Thoracic aorta (tissue), 2 donors: Measurements from ENCODE around the gene PEX13. TPM values are rescaled to one million over a fixed set of nuclear protein-coding genes. Genes with fewer than 3 reads are reported as not detected.

ENCODE experiments used
- ATAC-seq: fragments of 150-250 bp; one replicate; pipeline ENCODE4 v1.8.0; 2017; ENCODE audit warnings: low read depth; ENCODE audit not compliant: insufficient number of reproducible peaks, low FRiP score
- DNase-seq: peaks from one replicate; pipeline ENCODE4 v3.0.0-alpha.2; 2020; ENCODE audit warnings: low spot score
- H3K27ac ChIP-seq, 2 donors: fragments of 200-600 bp; sonication (generic); 1 replicate in 1 of 2; 2 replicates in 1 of 2; pipeline ENCODE4 v1.5.1; 2016; ENCODE audit warnings: mild to moderate bottlenecking in 2 of 2, moderate library complexity in 2 of 2
- H3K27me3 ChIP-seq: fragments of 200-600 bp; sonication (generic); replicated peaks from 2 replicates; pipeline ENCODE4 v1.6.0; 2016; ENCODE audit warnings: mild to moderate bottlenecking; ENCODE audit not compliant: insufficient read depth
- H3K36me3 ChIP-seq: fragments of 200-600 bp; sonication (generic); one replicate; pipeline ENCODE4 v1.5.1; 2016
- H3K4me1 ChIP-seq, 2 donors: fragments of 200-600 bp; sonication (generic); 1 replicate in 1 of 2; 2 replicates in 1 of 2; pipeline versions ENCODE4 v1.5.1 to v1.6.0; 2016; ENCODE audit warnings: low read depth in 2 of 2, mild to moderate bottlenecking in 1 of 2; ENCODE audit not compliant: control insufficient read depth in 1 of 2
- H3K4me3 ChIP-seq: fragments of 200-600 bp; sonication (generic); 2 replicates; pipeline ENCODE4 v1.5.1; 2016; ENCODE audit warnings: mild to moderate bottlenecking
- H3K9me3 ChIP-seq: fragments of 200-600 bp; sonication (generic); 2 replicates; pipeline ENCODE4 v1.5.1; 2016
- total RNA-seq, 2 donors: library from RNA; depleted of rRNA; stranded (reverse); fragments of >200 nt; gene quantifications; one replicate each; pipeline versions ENCODE4 v1.1.0 to v1.2.3, GENCODE V29; 2016
- TF ChIP-seq, protein P1 (sequence below): fragments of 200-600 bp; sonication (generic); IDR thresholded peaks from one replicate; pipeline ENCODE4 v1.5.1; 2019; ENCODE audit warnings: antibody characterized with exemption

The PEX13 gene
- total RNA-seq, 2 donors from 2014 or later = 47.8 to 60.1 TPM

- H3K4me1 ChIP-seq = no peaks in the 10 kb centered on the region
- no peak overlapping the region for H3K4me3 ChIP-seq
- H3K27ac ChIP-seq = no peak overlapping the region
- DNase-seq (no peak), ATAC-seq (no peak)
- no peaks in the 10 kb centered on the region for H3K36me3 ChIP-seq
- peaks cover 9% of the 10 kb centered on the region for H3K9me3 ChIP-seq
- no peaks in the 10 kb centered on the region for H3K27me3 ChIP-seq
- TF ChIP-seq, protein P1, sequence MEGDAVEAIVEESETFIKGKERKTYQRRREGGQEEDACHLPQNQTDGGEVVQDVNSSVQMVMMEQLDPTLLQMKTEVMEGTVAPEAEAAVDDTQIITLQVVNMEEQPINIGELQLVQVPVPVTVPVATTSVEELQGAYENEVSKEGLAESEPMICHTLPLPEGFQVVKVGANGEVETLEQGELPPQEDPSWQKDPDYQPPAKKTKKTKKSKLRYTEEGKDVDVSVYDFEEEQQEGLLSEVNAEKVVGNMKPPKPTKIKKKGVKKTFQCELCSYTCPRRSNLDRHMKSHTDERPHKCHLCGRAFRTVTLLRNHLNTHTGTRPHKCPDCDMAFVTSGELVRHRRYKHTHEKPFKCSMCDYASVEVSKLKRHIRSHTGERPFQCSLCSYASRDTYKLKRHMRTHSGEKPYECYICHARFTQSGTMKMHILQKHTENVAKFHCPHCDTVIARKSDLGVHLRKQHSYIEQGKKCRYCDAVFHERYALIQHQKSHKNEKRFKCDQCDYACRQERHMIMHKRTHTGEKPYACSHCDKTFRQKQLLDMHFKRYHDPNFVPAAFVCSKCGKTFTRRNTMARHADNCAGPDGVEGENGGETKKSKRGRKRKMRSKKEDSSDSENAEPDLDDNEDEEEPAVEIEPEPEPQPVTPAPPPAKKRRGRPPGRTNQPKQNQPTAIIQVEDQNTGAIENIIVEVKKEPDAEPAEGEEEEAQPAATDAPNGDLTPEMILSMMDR = no peak
Measured at GRCh38 chr2:60994131-60994530, 23.4 kb upstream of the PEX13 start.

DNA sequence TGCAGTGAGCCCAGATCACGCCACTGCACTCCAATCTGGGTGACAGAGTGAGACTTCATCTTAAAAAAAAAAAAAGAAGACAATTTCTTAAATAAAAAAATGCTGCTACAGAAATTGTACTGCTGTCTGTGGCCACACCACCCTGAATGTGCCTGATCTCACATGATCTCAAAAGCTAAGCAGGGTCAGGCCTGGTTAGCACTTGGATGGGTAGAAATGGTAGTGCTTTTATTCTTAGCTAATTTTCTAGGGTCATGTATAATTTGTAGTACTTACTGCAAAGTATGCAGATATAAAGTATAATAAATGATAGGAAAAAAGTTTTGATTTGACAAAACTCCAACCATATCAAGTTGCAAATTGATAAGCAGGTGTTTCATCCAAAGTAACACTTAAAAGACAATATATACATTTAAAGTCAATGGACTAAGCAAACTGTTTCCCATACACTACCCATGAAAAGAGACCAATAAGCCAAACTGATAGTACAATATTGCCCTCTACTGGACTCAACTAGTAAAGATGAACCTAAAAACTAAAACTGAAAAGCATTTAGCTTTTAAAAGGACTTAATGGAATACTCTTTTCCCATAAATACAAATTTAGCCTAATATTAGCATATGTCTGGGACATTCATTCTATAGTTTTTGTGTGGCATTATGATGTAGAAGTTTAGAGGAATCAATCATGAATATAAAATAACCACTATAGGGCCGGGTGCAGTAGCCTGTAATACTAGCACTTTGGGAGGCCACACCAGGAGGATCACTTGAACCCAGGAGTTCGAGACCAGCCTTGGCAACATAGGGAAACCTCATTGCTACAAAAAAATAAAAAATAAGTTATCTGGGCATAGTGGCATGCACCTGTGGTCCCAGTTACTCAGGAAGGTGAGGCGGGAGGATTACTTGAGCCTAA, 18.6 kb upstream of the PEX13 start:
- TF ChIP-seq, protein P1 = peak; percentile 39
- H3K4me3 ChIP-seq = no peak overlapping the region
- DNase-seq = no peak
- peak; percentile 11 for ATAC-seq
- H3K36me3 ChIP-seq = no peaks in the 10 kb centered on the region
- H3K9me3 ChIP-seq = no peaks in the 10 kb centered on the region
- H3K27ac ChIP-seq = no peak overlapping the region
- H3K4me1 ChIP-seq = no peaks in the 10 kb centered on the region
- H3K27me3 ChIP-seq = no peaks in the 10 kb centered on the region

- peaks cover 0 to 7% of the 10 kb centered on the region in 2 donors for H3K4me1 ChIP-seq
- H3K27ac ChIP-seq = no peak overlapping the region
- ATAC-seq (no peak), DNase-seq (no peak)
- no peaks in the 10 kb centered on the region for H3K36me3 ChIP-seq
- no peaks in the 10 kb centered on the region for H3K9me3 ChIP-seq
- H3K4me3 ChIP-seq = no peak overlapping the region
- no peaks in the 10 kb centered on the region for H3K27me3 ChIP-seq
- TF ChIP-seq, protein P1 = no peak
Measured at GRCh38 chr2:61005736-61006135, 11.8 kb upstream of the PEX13 start.

GRCh38 chr2:61006486-61007105, 10.9 kb upstream of the PEX13 start:
- ATAC-seq (no peak), DNase-seq (no peak)
- peaks cover 0 to 7% of the 10 kb centered on the region in 2 donors for H3K4me1 ChIP-seq
- TF ChIP-seq, protein P1 = no peak
- H3K4me3 ChIP-seq = no peak overlapping the region
- H3K9me3 ChIP-seq = no peaks in the 10 kb centered on the region
- H3K27me3 ChIP-seq = no peaks in the 10 kb centered on the region
- H3K27ac ChIP-seq = no peak overlapping the region
- H3K36me3 ChIP-seq = no peaks in the 10 kb centered on the region

GRCh38 chr2:61009355-61009754, 8.2 kb upstream of the PEX13 start:
- DNase-seq (no peak), ATAC-seq (no peak)
- H3K27ac ChIP-seq = no peak overlapping the region
- no peaks in the 10 kb centered on the region for H3K9me3 ChIP-seq
- no peaks in the 10 kb centered on the region for H3K27me3 ChIP-seq
- peaks cover 0 to 9% of the 10 kb centered on the region in 2 donors for H3K4me1 ChIP-seq
- TF ChIP-seq, protein P1 = no peak
- H3K36me3 ChIP-seq = no peaks in the 10 kb centered on the region
- H3K4me3 ChIP-seq = no peak overlapping the region
